H9 (cell line): ENCODE results near the gene CALML5. TPM values are rescaled to one million over a fixed set of nuclear protein-coding genes. Genes with fewer than 3 reads are reported as not detected.

Experiments
- DNase-seq: peaks from one replicate; pipeline ENCODE4 v3.0.0-alpha.2; 2017
- H2AFZ ChIP-seq: one replicate; pipeline ENCODE4 v1.6.1; 2013; ENCODE audit warnings: mild to moderate bottlenecking, low read length, control low read depth, moderate library complexity
- H2AK5ac ChIP-seq: 2 replicates; pipeline ENCODE4 v1.6.1; 2013; ENCODE audit warnings: low read length, control low read depth, mixed read lengths; ENCODE audit not compliant: insufficient read length
- H2BK120ac ChIP-seq: one replicate; pipeline ENCODE4 v1.6.1; 2013; ENCODE audit warnings: low read depth, mild to moderate bottlenecking, low read length, control low read depth, inconsistent platforms; ENCODE audit not compliant: poor library complexity, severe bottlenecking
- H2BK12ac ChIP-seq: 2 replicates; pipeline ENCODE4 v1.6.1; 2013; ENCODE audit warnings: low read length, control low read depth, mixed read lengths, low read depth; ENCODE audit not compliant: insufficient read length
- H2BK15ac ChIP-seq: 2 replicates; pipeline ENCODE4 v1.6.1; 2013; ENCODE audit warnings: low read depth, low read length, control low read depth
- H2BK20ac ChIP-seq: one replicate; pipeline ENCODE4 v1.6.1; 2013; ENCODE audit warnings: low read depth, mild to moderate bottlenecking, low read length, control low read depth, inconsistent platforms; ENCODE audit not compliant: poor library complexity, severe bottlenecking
- H2BK5ac ChIP-seq: 2 replicates; pipeline ENCODE4 v1.6.1; 2013; ENCODE audit warnings: low read length, control low read depth, mixed read lengths; ENCODE audit not compliant: insufficient read length
- H3K14ac ChIP-seq: 2 replicates; pipeline ENCODE4 v1.6.1; 2013; ENCODE audit warnings: low read length, control low read depth; ENCODE audit not compliant: insufficient read depth
- H3K18ac ChIP-seq: 2 replicates; pipeline ENCODE4 v1.6.1; 2013; ENCODE audit warnings: low read depth, mild to moderate bottlenecking, mixed read lengths, low read length, control low read depth; ENCODE audit not compliant: insufficient read length
- H3K23ac ChIP-seq: 2 replicates; pipeline ENCODE4 v1.6.1; 2013; ENCODE audit warnings: low read length, control low read depth, mixed read lengths, low read depth; ENCODE audit not compliant: insufficient read length
- H3K23me2 ChIP-seq: 2 replicates; pipeline ENCODE4 v1.6.1; 2013; ENCODE audit warnings: low read depth, mild to moderate bottlenecking, mixed read lengths, low read length, control low read depth; ENCODE audit not compliant: insufficient read length, poor library complexity, severe bottlenecking
- H3K27ac ChIP-seq: 2 replicates; pipeline ENCODE4 v1.5.1; 2013; ENCODE audit warnings: low read length, control low read depth, mixed read lengths, low read depth; ENCODE audit not compliant: insufficient read length
- H3K27me3 ChIP-seq: 2 replicates; pipeline ENCODE4 v1.6.1; 2013; ENCODE audit warnings: low read length, control low read depth, inconsistent platforms; ENCODE audit not compliant: insufficient read depth
- H3K4ac ChIP-seq: 2 replicates; pipeline ENCODE4 v1.6.1; 2013; ENCODE audit warnings: low read depth, mild to moderate bottlenecking, control low read depth, inconsistent platforms, low read length, moderate library complexity
- H3K4me1 ChIP-seq: 2 replicates; pipeline ENCODE4 v1.6.1; 2013; ENCODE audit warnings: low read length, control low read depth, inconsistent platforms; ENCODE audit not compliant: insufficient read depth
- H3K4me2 ChIP-seq: 2 replicates; pipeline ENCODE4 v1.6.1; 2013; ENCODE audit warnings: low read length, control low read depth, mixed read lengths; ENCODE audit not compliant: insufficient read length, insufficient read depth
- H3K56ac ChIP-seq: 2 replicates; pipeline ENCODE4 v1.6.1; 2013; ENCODE audit warnings: low read depth, mild to moderate bottlenecking, mixed read lengths, low read length, control low read depth; ENCODE audit not compliant: insufficient read length
- H3K79me1 ChIP-seq: 2 replicates; pipeline ENCODE4 v1.6.1; 2013; ENCODE audit warnings: low read depth, mild to moderate bottlenecking, moderate library complexity, low read length, control low read depth, inconsistent platforms; ENCODE audit not compliant: insufficient read depth, poor library complexity, severe bottlenecking
- H3K79me2 ChIP-seq: 2 replicates; pipeline ENCODE4 v1.6.1; 2013; ENCODE audit warnings: low read length, control low read depth, inconsistent platforms; ENCODE audit not compliant: insufficient read depth
- H3K9ac ChIP-seq: 2 replicates; pipeline ENCODE4 v1.6.1; 2013; ENCODE audit warnings: low read length, control low read depth, mixed read lengths; ENCODE audit not compliant: insufficient read length; ENCODE audit errors: extremely low read depth
- H3K9me3 ChIP-seq: one replicate; pipeline ENCODE4 v1.6.1; 2013; ENCODE audit warnings: low read depth, low read length, inconsistent platforms; ENCODE audit not compliant: control insufficient read depth
- H3T11ph ChIP-seq: one replicate; pipeline ENCODE4 v1.6.1; 2013; ENCODE audit warnings: mild to moderate bottlenecking, low read length, control low read depth, inconsistent platforms
- H4K20me1 ChIP-seq: one replicate; pipeline ENCODE4 v1.6.1; 2013; ENCODE audit not compliant: control insufficient read depth, insufficient read length, insufficient read depth
- H4K5ac ChIP-seq: 2 replicates; pipeline ENCODE4 v1.6.1; 2013; ENCODE audit warnings: low read depth, mild to moderate bottlenecking, mixed read lengths, low read length, control low read depth; ENCODE audit not compliant: insufficient read length
- H4K8ac ChIP-seq: replicated peaks from 2 replicates; pipeline ENCODE4 v1.6.1; 2013; ENCODE audit warnings: low read length, control low read depth, mixed read lengths, low read depth; ENCODE audit not compliant: insufficient read length
- H4K91ac ChIP-seq: 2 replicates; pipeline ENCODE4 v1.6.1; 2013; ENCODE audit warnings: low read depth, mild to moderate bottlenecking, moderate library complexity, mixed read lengths, low read length, control low read depth; ENCODE audit not compliant: insufficient read length
- H3K27ac Mint-ChIP-seq, 3 experiments: 2 replicates in 2 of 3; 3 replicates in 1 of 3; pipeline ENCODE4 v1.8.0; 2020 to 2021; ENCODE audit warnings: mixed read lengths in 3 of 3, mild to moderate bottlenecking in 1 of 3, moderate library complexity in 1 of 3
- H3K27me3 Mint-ChIP-seq: 2 replicates; pipeline ENCODE4 v1.8.0; 2021; ENCODE audit warnings: low read depth, mild to moderate bottlenecking, moderate library complexity, mixed read lengths
- H3K36me3 Mint-ChIP-seq, 3 experiments: 2 replicates in 2 of 3; 3 replicates in 1 of 3; pipeline ENCODE4 v1.8.0; 2020 to 2021; ENCODE audit warnings: low read depth in 3 of 3, mixed read lengths in 3 of 3; ENCODE audit not compliant: insufficient read depth in 1 of 3
- H3K4me1 Mint-ChIP-seq, 2 experiments: 2 replicates each; pipeline ENCODE4 v1.8.0; 2020; ENCODE audit warnings: mixed read lengths in 2 of 2
- H3K4me3 Mint-ChIP-seq, 2 experiments: 2 replicates in 1 of 2; 3 replicates in 1 of 2; pipeline ENCODE4 v1.8.0; 2020 to 2021; ENCODE audit warnings: mild to moderate bottlenecking in 2 of 2, mixed read lengths in 2 of 2, moderate library complexity in 1 of 2
- H3K9me3 Mint-ChIP-seq, 2 experiments: 2 replicates in 1 of 2; 3 replicates in 1 of 2; pipeline ENCODE4 v1.8.0; 2020; ENCODE audit warnings: mild to moderate bottlenecking in 2 of 2, mixed read lengths in 2 of 2, moderate library complexity in 1 of 2
- WGBS: extraction: QIAGEN DNeasy Blood & Tissue Kit; methylation state at CpG from one replicate; pipeline ENCODE4 v1.1.7; 2013; ENCODE audit warnings: missing lambda C conversion rate, low lambda C conversion rate, mixed read lengths; ENCODE audit not compliant: insufficient read length; ENCODE audit errors: extremely low coverage; 5-methylcytosine and 5-hydroxymethylcytosine counted together
- total RNA-seq: library from RNA; stranded (reverse); gene quantifications from 2 replicates; pipeline ENCODE4 v1.2.1, GENCODE V29; 2021
- TF ChIP-seq, protein P1 (sequence below): fragments of 200-600 bp; sonication (generic); conservative IDR thresholded peaks from 3 replicates; pipeline ENCODE4 v1.8.0; 2021; ENCODE audit warnings: antibody characterized with exemption, mild to moderate bottlenecking

The CALML5 gene
- total RNA-seq, 1 experiment from 2014 or later: not detected

DNA sequence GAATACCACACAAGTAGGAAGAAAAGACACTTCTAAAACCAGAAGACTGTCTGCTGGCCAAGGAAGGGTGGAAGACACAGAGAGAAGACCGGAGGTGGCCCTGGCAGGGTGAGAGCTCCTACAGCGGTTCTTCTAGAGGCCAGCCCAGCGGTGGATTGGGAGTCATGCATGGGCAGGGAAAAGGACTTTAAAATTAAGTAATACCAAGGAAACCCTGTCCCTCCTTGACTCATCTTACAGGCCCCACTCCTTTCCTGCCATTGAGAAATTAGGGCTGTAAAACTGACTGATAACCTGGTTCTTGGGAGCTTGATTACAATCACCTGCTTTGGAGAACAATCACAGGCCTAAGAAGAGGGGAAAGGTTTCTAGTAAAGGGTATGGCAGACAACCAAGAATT, 41.5 kb upstream of the CALML5 start:
- Histone ChIP-seq H3T11ph (no peak overlapping the region), H3K23ac (no peak overlapping the region), H3K56ac (no peak overlapping the region), H3K4me1 (no peaks in the 10 kb centered on the region), H2BK12ac (no peak overlapping the region), H2AK5ac (no peak overlapping the region), H3K27ac (no peak overlapping the region), H4K5ac (no peak overlapping the region), H2AFZ (no peak overlapping the region), H2BK15ac (no peak overlapping the region), H4K8ac (no peak overlapping the region), H3K18ac (no peak overlapping the region), H2BK5ac (no peak overlapping the region), H3K27me3 (no peaks in the 10 kb centered on the region), H3K79me2 (no peaks in the 10 kb centered on the region), H3K14ac (no peak overlapping the region), H3K23me2 (no peaks in the 10 kb centered on the region), H4K20me1 (no peaks in the 10 kb centered on the region), H2BK20ac (no peak overlapping the region), H3K9me3 (no peaks in the 10 kb centered on the region), H3K79me1 (no peaks in the 10 kb centered on the region), H3K4me2 (no peak overlapping the region), H3K9ac (no peak overlapping the region), H2BK120ac (no peak overlapping the region), H4K91ac (no peak overlapping the region), H3K4ac (no peak overlapping the region)
- Mint-ChIP-seq H3K4me1 (peaks cover 3% of the 10 kb centered on the region in 2 experiments; a peak in 1 of 4 replicates), H3K9me3 (peaks cover 18 to 23% of the 10 kb centered on the region in 2 experiments), H3K36me3 (peaks cover 5 to 13% (median 6%) of the 10 kb centered on the region in 3 experiments; a peak in 6 of 7 replicates), H3K27me3 (no peaks in the 10 kb centered on the region; the same call in 1 of the 2 replicates), H3K27ac (no peak overlapping the region), H3K4me3 (no peak overlapping the region)
- TF ChIP-seq, protein P1, sequence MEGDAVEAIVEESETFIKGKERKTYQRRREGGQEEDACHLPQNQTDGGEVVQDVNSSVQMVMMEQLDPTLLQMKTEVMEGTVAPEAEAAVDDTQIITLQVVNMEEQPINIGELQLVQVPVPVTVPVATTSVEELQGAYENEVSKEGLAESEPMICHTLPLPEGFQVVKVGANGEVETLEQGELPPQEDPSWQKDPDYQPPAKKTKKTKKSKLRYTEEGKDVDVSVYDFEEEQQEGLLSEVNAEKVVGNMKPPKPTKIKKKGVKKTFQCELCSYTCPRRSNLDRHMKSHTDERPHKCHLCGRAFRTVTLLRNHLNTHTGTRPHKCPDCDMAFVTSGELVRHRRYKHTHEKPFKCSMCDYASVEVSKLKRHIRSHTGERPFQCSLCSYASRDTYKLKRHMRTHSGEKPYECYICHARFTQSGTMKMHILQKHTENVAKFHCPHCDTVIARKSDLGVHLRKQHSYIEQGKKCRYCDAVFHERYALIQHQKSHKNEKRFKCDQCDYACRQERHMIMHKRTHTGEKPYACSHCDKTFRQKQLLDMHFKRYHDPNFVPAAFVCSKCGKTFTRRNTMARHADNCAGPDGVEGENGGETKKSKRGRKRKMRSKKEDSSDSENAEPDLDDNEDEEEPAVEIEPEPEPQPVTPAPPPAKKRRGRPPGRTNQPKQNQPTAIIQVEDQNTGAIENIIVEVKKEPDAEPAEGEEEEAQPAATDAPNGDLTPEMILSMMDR: no peak
- no peak for DNase-seq
- WGBS: no CpG with 5 or more reads among the region's 3 CpGs
